HK-2 (cell line): Measurements from ENCODE around the gene DCAF7.

Experiments used
- DNase-seq: peaks from one replicate; pipeline ENCODE4 v3.0.0-alpha.2; 2018; ENCODE audit not compliant: unreplicated experiment

DCAF7 gene

GRCh38 chr17:63524051-63524450, 26.2 kb upstream of the DCAF7 start:
- no peak for DNase-seq

GRCh38 chr17:63525190-63525946, 24.9 kb upstream of the DCAF7 start:
- no peak for DNase-seq

GRCh38 chr17:63526861-63527260, 23.4 kb upstream of the DCAF7 start:
- no peak for DNase-seq

- no peak for DNase-seq
Observed at GRCh38 chr17:63528183-63528582, 22.1 kb upstream of the DCAF7 start.

GRCh38 chr17:63529711-63530556, 20.3 kb upstream of the DCAF7 start:
- no peak for DNase-seq

- DNase-seq, result no peak
Observed at GRCh38 chr17:63530557-63531021, 19.7 kb upstream of the DCAF7 start.

- DNase-seq, result no peak
Observed at GRCh38 chr17:63531022-63531965, 19.0 kb upstream of the DCAF7 start.

GRCh38 chr17:63533433-63534077, 16.7 kb upstream of the DCAF7 start:
- DNase-seq, result no peak

- no peak for DNase-seq
Observed at GRCh38 chr17:63534078-63534570, 16.2 kb upstream of the DCAF7 start.

- no peak for DNase-seq
Observed at GRCh38 chr17:63534816-63535455, 15.3 kb upstream of the DCAF7 start.

GRCh38 chr17:63535640-63536039, 14.6 kb upstream of the DCAF7 start:
- DNase-seq, result no peak

GRCh38 chr17:63537001-63537400, 13.3 kb upstream of the DCAF7 start:
- DNase-seq, result no peak

- no peak for DNase-seq
Observed at GRCh38 chr17:63537991-63538692, 12.1 kb upstream of the DCAF7 start.

GRCh38 chr17:63538693-63539595, 11.3 kb upstream of the DCAF7 start:
- DNase-seq, result no peak

GRCh38 chr17:63540590-63540989, 9.7 kb upstream of the DCAF7 start:
- no peak for DNase-seq

GRCh38 chr17:63542218-63542545, 8.1 kb upstream of the DCAF7 start:
- no peak for DNase-seq

- DNase-seq, result no peak
Observed at GRCh38 chr17:63542942-63543821, 7.1 kb upstream of the DCAF7 start.

GRCh38 chr17:63543822-63544420, 6.4 kb upstream of the DCAF7 start:
- DNase-seq, result no peak
